Measurements from ENCODE around the gene RIMS4.

RIMS4 gene

DNA sequence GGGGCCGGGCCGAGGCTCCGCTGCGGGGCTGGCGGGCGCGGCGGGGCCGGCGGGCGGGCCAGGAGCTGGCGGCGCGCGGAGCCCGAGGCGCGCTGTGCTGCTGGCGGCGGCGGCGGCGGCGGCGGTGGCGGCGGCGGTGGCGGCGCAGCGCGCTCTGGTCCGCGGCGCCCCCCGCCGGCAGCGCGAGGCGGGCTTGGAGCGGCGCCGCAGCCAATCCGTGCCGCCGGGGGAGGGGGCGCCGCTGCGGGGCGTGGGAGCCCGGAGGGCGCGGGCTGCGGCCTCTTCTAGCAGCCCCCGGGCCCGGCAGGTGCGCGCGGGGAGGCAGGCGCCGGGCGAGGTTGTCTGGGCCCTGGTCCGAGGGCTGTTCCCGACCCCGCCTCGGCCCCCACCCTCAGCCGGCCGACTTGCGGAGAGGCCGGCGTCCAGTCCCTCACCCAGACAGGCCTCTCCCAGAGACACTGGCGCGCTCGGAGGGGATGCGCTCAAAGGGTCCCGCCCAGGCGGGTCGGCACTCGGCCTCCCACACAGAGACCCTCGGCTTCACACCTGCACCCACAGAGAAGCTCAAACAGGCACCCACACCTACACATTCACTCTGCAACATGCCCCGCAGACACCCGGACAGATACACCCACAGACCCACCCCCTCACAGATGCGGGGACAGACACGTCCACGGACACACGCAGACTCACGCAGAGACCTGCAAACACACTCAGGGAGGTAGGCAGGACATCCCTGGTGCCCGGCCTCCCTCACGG lies at the start of gene RIMS4:
RIMS4 (minus strand) TSS at position 156 of the 759 bp plus-strand sequence. CDS start 275 bp downstream, outside the sequence.
- DNase-seq, result no peak

GRCh38 chr20:44858606-44859360 lies 48.4 kb upstream of the RIMS4 start:
- no peak for DNase-seq

- DNase-seq, result peak; percentile 10
Measured at GRCh38 chr20:44856856-44857448, 46.6 kb upstream of the RIMS4 start.

DNA sequence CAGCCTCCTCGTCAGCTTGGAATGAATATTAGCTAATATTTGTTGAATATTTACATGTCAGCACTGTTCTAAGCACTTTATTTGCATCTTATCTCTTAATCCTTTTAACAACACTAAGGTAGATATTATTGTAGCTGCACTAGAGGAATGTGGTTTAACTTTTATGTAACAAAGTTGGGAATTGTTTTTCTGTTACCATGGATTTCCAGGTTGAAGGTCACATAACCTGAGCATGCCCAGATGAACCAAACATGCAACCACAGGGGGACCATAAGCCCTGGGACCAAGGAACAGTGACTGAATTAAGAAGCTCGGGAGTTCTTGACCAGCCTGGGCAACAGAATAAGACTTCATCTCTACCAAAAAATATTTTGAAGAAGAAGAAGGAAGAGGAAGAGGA lies 46.1 kb upstream of the RIMS4 start:
- no peak for DNase-seq

GRCh38 chr20:44851545-44851944 lies 41.2 kb upstream of the RIMS4 start:
- no peak for DNase-seq

- no peak for DNase-seq
Measured at GRCh38 chr20:44850837-44851236, 40.5 kb upstream of the RIMS4 start.

- DNase-seq, result no peak
Measured at GRCh38 chr20:44850272-44850671, 39.9 kb upstream of the RIMS4 start.

DNA sequence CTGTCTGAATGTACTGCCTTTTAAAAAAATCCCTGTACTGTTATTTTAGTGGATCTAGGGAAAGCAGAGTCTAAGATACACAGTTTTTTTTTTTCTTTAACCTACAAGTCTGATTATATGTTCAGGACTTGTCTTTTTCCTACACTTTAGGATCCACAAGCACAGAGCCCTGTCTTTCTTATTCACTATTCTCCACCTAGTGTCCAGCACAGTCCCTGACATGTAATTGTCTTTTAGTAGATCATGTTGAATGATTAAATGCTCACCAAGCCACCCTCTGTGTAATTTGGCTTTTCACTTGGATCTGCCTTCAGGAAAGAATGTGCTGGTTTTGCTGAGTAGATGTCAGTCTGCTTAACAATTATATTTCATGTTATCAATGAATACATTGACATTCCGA lies 39.4 kb upstream of the RIMS4 start:
- no peak for DNase-seq

- no peak for DNase-seq
Measured at GRCh38 chr20:44848254-44849015, 38.1 kb upstream of the RIMS4 start.

- DNase-seq, result no peak
Measured at GRCh38 chr20:44843876-44844275, 33.5 kb upstream of the RIMS4 start.

DNA sequence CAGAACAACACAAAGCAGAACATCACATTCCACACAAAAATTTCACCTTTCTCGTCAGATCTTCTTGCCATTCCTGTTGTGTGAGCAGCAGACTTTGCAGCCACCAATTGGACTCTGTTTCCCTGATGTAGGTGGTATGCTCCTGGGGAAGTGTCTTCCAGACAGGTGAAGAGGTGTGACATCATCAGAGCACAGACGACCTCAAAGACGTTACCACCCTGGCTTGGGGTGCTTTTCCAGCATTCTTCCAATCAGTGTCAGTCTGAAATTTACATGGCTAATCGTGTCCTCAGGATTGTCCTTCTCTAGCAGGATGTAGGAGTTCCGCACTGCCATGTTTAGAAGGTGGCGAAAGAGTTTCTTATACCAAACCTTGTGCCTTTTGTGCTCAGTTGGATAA lies 31.6 kb upstream of the RIMS4 start:
- no peak for DNase-seq

DNA sequence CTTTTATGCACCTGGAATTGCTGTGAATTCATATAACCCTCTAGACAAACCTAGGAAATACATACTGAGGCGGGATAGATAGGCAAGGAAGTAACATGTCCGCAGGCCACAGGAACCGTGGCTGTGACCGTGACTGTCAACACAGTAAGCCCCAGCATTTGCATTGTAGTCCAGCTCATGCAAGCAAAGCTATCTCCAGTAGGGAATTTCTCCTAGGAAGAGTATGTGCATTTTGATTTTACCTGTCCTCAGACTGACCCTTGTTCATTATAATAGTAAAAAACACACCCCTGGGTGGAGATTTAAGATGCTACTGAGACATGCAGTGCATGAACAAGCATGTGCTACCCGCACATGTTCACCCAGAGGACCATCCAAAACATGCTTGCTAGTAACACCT lies 30.5 kb upstream of the RIMS4 start:
- DNase-seq, result no peak

DNA sequence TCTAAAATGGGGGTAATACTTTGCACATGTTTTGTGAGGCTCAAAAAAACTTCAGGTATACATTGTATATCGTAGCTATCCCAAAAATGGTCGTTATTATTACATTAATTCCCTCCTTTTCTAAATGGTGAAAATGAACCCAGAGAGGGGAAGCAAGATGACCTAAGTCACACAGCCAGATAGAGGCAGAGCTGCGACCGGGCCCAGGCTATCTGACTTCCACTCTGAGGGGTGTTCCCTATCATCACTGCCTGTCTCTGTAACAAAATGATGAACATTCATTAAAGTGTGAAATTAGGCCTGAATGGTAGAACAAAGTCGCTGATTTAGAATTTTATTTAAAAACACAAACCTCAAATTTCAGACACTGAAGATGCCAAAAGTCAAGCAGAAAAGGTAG lies 29.1 kb upstream of the RIMS4 start:
- no peak for DNase-seq

DNA sequence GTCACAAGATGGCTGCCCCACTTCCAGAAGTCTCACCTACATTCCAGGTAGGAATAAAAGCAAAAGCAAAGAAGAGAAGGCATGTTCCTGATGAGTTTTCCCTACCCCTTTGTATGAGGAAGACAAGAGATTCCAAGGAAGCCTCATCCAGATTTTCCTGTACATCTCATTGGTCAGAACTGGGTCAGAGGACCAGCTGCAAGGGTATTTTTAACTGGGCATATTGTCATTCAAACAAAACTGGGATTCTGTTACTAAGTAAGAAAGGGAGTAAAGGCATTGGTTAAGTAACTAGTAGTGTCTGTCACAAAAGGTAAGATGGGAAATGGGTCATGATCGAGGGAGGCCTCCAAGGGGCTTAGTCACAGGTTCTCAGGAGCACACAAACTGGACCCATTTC lies 28.2 kb upstream of the RIMS4 start:
- DNase-seq, result no peak

DNA sequence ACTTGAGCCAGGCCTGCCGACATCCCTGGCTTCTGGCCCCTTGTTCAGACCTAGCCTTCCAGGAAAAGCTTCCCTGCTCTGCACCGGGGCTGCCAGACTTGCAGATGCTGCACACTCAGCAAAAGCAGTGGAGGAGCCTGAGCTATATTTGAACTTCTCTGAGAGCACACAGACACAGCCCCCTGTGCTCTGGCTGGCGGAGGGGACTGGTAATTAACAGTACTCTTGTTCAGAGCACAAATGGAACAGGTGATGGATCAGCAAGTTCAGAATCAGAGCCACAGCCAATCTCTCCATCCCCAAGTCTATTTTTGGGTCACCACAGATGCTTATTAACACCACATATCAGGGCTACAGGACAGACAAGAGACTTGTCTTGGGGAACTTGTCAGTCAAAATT lies 27.6 kb upstream of the RIMS4 start:
- DNase-seq, result no peak

DNA sequence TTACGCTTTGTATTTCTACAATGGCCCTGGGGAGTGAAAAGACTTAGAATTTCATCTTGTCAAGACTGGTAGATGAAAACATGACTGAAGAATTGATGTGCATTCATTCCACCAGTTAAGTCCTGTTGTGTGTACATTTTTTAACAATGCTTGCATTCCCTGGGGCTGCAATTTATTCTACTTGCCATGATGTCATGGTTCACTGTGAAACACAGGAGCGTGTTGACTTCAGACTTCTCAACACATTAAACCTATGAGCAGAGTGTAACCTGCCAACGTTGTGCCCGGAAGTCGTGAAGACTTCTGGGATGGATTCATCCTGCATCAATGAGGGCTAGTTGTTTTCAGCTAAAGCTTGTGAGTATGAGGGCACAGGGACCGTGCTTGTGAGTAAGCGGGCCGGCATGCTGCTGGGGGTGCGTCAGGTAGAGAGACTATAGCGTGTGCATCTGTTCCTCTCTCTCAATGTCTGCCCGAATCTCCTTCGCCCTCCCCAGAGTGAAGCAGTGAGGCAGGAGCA lies 26.3 kb upstream of the RIMS4 start:
- no peak for DNase-seq

GRCh38 chr20:44835661-44836221 lies 25.4 kb upstream of the RIMS4 start:
- DNase-seq, result no peak

DNA sequence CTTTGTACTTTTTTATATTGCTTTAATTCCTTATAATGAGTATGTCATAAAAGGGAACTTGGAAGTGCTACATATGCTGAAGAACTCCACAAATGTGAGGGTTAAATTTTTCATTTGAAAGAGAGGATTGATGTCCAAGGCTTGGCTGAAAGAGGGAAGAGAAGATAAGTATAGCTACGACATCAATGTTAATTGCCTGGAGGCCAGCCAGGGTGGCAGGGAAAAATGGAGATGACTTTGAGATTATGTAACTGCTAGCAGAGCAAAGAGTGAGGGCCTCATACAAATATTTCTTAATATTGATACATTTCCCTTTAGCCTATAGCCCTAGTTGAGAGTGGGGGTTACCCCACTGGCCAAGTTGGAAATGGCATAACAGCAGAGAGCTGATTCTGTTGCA lies 24.8 kb upstream of the RIMS4 start:
- DNase-seq, result no peak

GRCh38 chr20:44834693-44835092 lies 24.3 kb upstream of the RIMS4 start:
- no peak for DNase-seq

- no peak for DNase-seq
Measured at GRCh38 chr20:44833437-44833836, 23.1 kb upstream of the RIMS4 start.

GRCh38 chr20:44832724-44833123 lies 22.4 kb upstream of the RIMS4 start:
- no peak for DNase-seq

DNA sequence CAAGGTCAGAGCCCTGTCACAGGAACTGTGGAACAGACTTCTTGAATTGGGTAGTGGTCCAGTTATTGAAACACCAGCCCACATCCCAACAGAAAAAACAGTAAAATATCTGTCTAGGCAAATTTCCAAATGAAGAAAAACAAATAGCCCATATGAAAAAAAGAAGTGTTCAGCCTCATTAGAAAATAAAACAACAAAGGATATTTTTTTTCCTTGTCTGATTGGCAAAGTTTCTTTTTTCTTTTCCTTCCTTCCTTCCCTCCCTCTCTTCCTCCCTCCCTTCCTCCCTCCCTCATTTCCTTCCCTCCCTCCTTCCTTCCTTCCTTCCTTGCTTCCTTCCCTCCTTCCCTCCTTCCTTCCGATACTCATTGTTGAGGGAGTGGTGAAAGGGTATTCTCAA lies 20.6 kb upstream of the RIMS4 start:
- DNase-seq, result no peak

- no peak for DNase-seq
Measured at GRCh38 chr20:44830523-44830922, 20.2 kb upstream of the RIMS4 start.
